Choroid plexus epithelial cell (primary cell): ENCODE results near the gene TTLL13.
"Not testable (repeated sequence)": the region's sequence is repeated elsewhere in the genome, so short reads cannot be mapped to it uniquely, and the experiment has no call there.

Experiments
- DNase-seq: peaks from one replicate; pipeline ENCODE4 v3.0.0-alpha.2; 2010; ENCODE audit warnings: low read depth
- H3K4me3 ChIP-seq: 2 replicates; pipeline ENCODE4 v1.5.1; 2011; ENCODE audit warnings: low read depth, mild to moderate bottlenecking, control low read depth, low read length, moderate library complexity
- CTCF ChIP-seq: conservative IDR thresholded peaks from 2 replicates; pipeline ENCODE4 v1.5.1; 2011; ENCODE audit warnings: low read depth, mild to moderate bottlenecking, control low read depth, inconsistent platforms, low read length, moderate library complexity

Gene TTLL13

GRCh38 chr15:90300541-90300940 is 51.2 kb downstream of the TTLL13 start:
- no peak for DNase-seq
- no peak overlapping the region for H3K4me3 ChIP-seq
- no peak for TF ChIP-seq CTCF

GRCh38 chr15:90300988-90301706 is 51.8 kb downstream of the TTLL13 start:
- H3K4me3 ChIP-seq = peak overlapping the region; percentile 43
- TF ChIP-seq CTCF = peak; percentile 90
- peak; percentile 65 for DNase-seq

GRCh38 chr15:90301707-90302300 is 52.4 kb downstream of the TTLL13 start:
- no peak for DNase-seq
- TF ChIP-seq CTCF = no peak
- H3K4me3 ChIP-seq = no peak overlapping the region

- not testable (repeated sequence) for DNase-seq, H3K4me3 ChIP-seq
Measured at GRCh38 chr15:90305355-90305754, 56.0 kb downstream of the TTLL13 start.

GRCh38 chr15:90305932-90306331 is 56.6 kb downstream of the TTLL13 start:
- DNase-seq = peak; percentile 27
- no peak overlapping the region for H3K4me3 ChIP-seq
- TF ChIP-seq CTCF = no peak

- no peak overlapping the region for H3K4me3 ChIP-seq
- DNase-seq = peak; percentile 26
- TF ChIP-seq CTCF = no peak
Measured at GRCh38 chr15:90306560-90306959, 57.2 kb downstream of the TTLL13 start.

GRCh38 chr15:90307661-90308060 is 58.3 kb downstream of the TTLL13 start:
- no peak for TF ChIP-seq CTCF
- no peak for DNase-seq
- H3K4me3 ChIP-seq = no peak overlapping the region
